Measurements from ENCODE around the gene PSMB3. TPM values are rescaled to one million over a fixed set of nuclear protein-coding genes. Genes with fewer than 3 reads are reported as not detected.

The PSMB3 gene
- total RNA-seq, 1 donor from 2014 or later: 129 TPM

- DNase-seq (ENCODE audit: low read depth): no peak
These were observed 18.3 kb upstream of the PSMB3 start for GRCh38 chr17:38733982-38734973.

DNA sequence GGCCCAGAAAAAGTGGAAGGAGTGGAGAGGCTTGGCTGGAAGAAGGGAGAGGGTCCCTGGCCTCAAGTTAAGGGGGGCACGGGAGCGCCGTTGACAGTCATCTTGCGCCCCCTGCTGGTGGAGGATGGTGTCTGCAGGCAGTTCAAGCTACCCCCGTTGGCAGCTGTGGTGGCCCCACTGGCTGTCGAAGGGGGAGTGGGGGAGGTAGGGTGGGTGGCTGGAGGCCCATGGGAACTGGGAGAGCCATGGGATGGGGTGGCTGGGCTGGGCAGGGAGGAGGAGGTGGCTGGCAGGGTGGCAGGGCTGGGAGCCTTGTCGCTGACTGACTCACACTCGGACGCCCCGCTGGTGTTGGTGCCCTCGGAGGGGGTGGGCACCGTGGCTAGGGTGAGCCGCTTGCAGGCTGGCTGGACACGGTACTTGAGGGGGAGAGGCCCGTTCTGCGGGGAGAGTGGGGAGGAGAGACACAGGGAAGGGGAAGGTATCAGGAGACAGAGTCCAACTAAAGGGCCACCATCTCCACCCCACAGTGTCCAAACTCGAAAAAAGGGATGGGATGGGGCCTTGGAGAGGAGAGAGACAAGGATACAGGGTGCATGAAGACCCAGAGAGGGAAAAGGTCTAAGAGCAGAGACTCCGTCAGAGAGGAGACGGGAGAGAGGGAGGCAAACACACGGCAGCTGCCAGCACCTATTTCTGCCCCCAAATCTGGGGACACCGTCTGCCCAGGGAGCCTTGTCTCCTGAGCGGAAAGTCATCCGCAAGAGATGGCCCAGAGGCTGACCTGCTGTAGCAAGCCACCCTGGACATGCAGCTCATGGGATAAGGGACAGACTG is 17.2 kb upstream of the PSMB3 start:
- no peak for DNase-seq (ENCODE audit: low read depth)

GRCh38 chr17:38738007-38738662 is 14.4 kb upstream of the PSMB3 start:
- no peak for DNase-seq (ENCODE audit: low read depth)

DNA sequence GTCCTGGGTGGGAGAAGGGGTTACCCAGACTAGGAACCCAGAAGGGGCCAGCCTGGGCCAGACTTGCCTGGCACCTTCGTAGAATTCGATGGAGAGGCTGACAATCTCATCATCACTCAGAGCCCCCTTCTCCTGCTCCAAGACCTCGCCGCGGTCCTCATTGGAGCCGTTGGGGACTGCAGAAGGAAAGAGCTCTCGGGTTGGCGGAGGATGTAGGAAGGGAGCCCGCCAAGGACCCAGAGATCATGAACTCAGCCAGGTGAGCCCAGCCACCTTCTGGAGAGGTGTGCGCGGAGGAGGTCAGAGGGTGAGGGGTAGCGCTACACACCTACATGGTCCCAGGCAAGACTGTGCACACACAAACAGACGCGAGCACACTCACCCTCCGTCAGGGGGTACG is 13.9 kb upstream of the PSMB3 start:
- no peak for DNase-seq (ENCODE audit: low read depth)

DNA sequence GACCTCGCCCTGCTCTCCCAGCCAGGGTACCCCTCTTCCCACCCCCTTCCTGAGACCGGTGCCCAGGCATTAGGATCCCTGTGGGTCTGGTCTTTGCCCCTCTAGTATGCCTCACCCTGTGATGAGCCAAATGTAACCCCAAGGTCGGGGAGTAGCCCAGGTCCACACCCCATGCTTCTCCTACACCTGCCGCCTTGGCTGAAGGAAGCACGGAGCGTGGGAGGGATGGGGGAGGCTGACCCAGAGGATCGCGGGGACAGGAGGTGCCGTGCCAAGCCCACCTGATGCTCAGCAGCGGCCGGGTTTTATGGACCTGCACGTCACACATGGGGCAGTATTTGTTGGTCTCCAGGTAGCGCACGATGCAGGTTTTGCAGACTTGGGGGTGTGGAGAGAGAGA is 13.2 kb upstream of the PSMB3 start:
- no peak for DNase-seq (ENCODE audit: low read depth)

DNA sequence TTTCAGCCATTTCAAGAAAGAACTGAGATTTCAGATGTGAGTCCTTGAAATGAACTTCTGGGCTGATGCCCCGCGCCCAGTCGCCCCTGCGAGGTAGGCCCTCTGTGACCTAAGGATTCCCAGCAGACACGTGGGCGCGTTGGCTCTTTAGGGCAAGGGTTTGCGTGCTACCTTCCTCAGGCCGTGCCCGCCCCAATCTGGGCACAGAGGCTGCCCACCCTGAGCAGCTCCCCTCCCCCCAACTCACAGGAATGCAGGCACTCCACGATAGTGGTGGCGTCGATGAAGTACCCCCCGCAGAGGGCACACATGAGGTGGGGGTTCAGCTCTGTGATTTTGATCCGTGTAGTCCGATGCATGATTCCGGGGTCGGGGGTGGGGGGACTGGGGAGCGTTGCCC is 12.5 kb upstream of the PSMB3 start:
- no peak for DNase-seq (ENCODE audit: low read depth)

DNA sequence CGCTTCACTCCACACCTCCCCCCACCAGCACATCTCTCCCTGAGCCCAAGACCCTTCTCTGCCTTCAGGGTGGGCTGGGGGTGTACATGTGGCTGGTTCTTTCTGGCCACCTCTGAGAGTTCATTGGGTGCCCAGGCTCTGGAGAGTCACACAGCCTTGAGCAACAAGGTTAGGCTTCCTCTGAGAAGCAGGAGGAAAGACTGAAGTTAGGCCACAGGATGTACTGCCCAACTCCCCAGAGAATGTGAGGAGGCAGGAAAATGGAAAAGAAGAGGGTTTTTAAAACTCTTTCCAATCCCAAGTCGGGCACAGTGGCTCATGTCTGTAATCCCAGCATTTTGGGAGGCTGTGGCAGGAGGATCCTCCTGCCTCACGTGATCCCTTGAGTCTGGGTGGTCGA is 11.7 kb upstream of the PSMB3 start:
- no peak for DNase-seq (ENCODE audit: low read depth)

GRCh38 chr17:38741461-38741860 is 11.1 kb upstream of the PSMB3 start:
- DNase-seq (ENCODE audit: low read depth): no peak

- DNase-seq (ENCODE audit: low read depth): no peak
These were observed 10.6 kb upstream of the PSMB3 start for GRCh38 chr17:38741921-38742410.

DNA sequence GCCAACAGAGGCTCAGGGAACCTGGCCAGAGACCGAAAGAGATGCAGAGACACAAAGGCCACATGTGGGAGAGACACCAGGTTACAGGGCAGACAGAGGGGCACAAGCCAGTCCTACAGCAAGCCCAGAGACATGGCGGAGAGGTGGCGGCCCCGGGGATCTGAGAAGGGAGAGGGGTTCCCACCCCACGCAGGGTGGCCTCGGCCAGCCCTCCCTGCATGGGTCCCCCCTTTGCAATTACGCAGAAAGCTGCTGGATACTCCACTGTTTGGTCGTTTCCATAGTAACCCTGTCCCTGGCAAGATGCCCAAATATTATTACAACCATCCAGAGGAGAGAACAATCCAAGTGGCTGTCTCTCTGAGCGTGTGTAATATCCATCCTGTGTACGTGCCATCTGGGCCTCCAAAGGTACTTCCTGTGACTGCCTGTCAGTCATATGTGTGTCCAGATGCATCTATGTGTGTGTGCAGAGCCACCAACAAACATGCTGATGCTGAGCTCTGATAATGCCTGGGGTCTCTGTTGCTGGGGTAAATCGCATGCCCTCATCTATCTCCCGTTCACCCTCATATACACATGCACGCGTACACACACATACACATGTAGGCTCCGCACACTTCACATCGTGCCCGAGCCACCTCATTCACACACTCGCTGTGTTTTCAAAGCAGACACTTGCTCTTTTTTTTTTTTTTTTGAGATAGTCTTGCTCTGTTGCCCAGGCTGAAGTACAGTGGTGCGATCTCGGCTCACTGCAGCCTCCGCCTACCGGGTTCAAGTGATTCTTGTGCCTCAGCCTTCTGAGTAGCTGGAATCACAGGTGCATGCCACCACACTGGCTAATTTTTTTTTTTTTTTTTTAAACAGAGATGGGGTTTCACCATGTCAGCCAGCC is 9.9 kb upstream of the PSMB3 start:
- no peak for DNase-seq (ENCODE audit: low read depth)

DNA sequence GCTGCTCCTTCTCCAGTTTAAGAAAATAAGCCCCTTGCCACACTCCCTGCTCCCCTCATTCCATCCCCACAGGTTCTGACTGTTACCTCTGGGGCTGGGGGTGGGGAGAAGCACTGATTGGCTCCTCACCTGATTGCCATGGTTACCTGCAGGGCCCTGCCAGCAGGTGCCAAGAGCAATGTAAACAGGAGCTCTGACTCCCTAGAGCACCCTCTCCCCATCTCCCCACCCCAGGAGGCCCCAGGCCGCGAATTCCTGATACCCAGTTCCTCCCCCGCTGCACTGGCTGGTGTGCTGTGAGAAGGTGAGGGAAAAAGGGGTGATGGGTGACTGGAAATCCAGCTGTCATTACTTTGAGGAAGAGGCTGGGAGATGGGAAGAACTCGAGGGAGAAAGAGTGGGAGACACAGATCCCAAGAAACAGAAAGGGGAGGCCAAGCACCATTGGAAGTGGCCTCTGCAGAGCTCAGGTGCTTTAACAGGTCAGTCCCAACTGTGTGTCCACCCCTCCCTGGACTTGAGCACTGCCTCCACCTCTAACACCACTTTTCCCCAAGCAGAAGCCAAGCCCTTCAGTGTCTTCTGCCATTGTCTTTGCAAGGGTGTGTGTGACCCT is 8.9 kb upstream of the PSMB3 start:
- DNase-seq (ENCODE audit: low read depth): no peak

GRCh38 chr17:38745545-38745944 is 7.0 kb upstream of the PSMB3 start:
- DNase-seq (ENCODE audit: low read depth): no peak

DNA sequence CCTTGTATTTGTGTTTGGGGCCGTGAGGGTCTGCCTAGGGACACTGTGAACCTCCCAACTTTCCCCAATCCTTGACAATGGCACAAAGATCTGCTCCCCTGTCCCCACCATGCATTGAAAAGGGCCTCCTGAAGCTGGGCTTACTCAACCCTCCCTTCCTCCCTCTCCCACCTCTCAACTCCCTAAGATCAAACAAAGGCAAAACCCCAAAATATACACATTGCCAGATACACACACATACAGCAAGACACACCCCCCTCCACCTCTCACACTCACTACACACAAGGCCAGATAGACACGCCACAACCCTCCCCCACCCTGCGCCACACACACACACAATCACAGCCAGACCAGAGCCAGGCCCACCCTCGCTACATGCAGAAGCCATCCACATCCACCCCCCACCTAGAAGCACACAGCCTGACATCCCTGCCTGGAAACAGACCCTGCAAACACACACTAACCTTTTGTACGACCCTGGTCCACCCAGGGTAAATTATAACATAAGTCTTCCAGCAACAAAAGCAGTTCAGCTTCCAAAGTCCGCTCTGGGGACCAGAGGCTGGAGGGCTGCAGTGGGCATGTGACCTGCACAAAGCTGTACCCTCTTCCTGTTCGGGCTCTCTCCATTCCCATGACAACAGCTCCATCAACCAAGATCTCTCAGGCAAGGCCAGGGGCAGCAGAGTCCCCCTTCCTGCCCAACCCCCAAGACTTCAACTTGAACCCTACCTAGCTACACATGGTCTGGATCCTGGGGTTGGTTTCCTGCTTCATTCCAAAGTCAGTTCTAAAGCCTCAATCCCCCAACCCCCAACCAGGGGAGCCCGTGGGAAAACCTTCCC is 6.3 kb upstream of the PSMB3 start:
- DNase-seq (ENCODE audit: low read depth): no peak

DNA sequence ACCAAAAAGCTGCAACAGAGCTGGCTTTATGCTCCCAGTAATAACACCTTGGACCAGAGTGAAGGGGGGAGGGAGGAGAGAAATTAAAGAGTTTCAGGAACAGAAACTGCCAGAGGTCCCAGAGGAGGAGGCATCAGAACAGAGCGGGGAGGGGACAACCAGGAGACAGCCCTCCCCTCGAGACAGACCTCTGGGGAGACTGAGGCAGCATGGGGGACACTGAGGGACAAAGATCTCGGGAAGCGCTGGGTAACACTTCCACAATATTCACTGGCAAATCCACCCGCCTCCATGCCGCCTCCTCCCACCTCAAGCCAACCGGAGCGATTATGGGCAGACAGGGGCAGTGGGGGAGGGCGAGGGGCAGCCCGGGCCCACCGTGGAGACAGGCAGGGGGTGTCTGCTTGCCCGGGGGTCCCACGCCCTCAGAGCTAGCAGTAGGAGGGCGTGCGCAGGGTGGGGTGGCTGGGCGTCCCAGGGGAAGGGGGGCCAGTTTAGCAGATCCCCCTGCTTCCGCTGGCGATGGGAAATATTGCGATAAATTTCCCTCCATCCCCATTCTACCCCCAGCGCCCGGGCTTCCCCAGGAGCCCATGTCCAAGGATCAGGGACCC is 5.6 kb upstream of the PSMB3 start:
- DNase-seq (ENCODE audit: low read depth): no peak

GRCh38 chr17:38747463-38748148 is 4.9 kb upstream of the PSMB3 start:
- DNase-seq (ENCODE audit: low read depth): no peak

- peak; percentile 79 for DNase-seq (ENCODE audit: low read depth)
These were observed 4.2 kb upstream of the PSMB3 start, which contains the start of gene PCGF2 for GRCh38 chr17:38748149-38748891. Gene PCGF2, minus strand, starts transcription at chr17:38748336. Its CDS starts 7,934 bp downstream, at chr17:38740402.

DNA sequence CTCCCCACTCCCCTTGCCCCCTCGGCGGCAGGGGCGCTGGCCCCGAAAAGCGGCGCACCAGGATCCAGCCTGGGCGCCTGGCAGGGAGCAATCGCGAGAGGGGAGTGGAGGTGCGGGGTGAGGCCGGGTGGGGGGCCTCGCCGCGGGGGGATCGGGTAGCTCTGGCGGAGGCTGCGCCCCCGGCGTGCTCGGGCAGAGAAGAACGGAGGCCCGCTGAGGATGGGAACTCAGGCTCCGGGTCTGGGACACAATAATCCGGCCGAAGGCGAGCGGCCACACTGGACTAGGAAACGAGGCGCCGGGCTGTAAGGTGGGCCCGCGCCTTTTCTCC is 3.7 kb upstream of the PSMB3 start:
- DNase-seq (ENCODE audit: low read depth): no peak

All from renal cortical epithelial cell (primary cell).